NCI-H2196 treated with DMSO at 0.1 percent for 48 hours (cell line): ENCODE data around the gene ABHD14A.
A peak's percentile ranks its signal among the peaks of the same experiment; 100 is the strongest.
"Not testable (repeated sequence)": the region's sequence is repeated elsewhere in the genome, so short reads cannot be mapped to it uniquely, and the experiment has no call there.

Experiments
- DNase-seq: peaks from one replicate; lab custom pipeline; 2025; ENCODE audit not compliant: unreplicated experiment; lab: John Stamatoyannopoulos, UW

The ABHD14A gene

DNA sequence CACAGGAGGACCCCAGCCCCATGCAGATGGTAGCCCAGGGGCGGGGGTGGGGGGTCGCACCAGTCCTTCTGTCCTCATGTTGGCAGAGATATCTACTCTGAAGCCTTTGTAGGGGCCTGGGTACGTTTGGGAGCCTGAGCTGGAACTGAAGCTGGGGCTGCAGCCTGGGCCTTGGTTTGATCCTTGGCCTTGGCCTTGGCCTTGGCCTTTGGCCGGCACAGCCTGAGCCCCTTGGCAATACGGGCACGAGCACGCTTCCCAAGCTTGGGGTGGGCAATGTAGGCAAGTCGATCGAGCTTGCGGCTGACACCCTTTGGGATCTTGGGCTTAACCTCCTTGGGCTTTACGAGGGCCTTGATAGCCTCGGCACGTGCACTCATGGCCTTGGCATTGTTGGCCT lies 18.8 kb downstream of the ABHD14A start:
- not testable (repeated sequence) for DNase-seq

DNA sequence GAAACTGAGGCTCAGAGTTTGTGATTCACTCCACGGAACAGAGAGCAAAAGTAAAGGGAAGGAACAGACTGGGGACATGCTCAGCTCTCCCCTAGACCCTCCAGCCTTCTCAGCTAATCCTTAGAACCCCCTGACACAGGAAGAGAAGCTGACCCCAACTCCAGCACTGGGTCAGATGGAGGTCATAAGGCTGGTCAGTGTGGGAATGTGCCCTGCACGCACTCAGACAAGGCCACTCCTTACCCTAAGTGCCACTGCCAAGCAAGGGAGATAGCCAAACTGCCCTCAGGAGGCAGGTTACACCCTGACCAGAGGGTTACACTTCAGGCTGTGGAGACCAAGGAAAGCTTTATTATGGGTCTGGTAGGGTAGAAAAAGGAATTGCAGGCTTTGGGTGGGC lies 19.7 kb downstream of the ABHD14A start:
- no peak for DNase-seq

GRCh38 chr3:51995346-51996163 lies 20.7 kb downstream of the ABHD14A start, which contains the start of gene RPL29:
TSS of gene RPL29 (minus strand) at chr3:51995895. CDS start at chr3:51995461, 434 bp downstream.
- peak; percentile 68 for DNase-seq

- DNase-seq: no peak
Observed at GRCh38 chr3:51997172-51997571, 22.3 kb downstream of the ABHD14A start.

- no peak for DNase-seq
Observed at GRCh38 chr3:51997935-51998596, 23.2 kb downstream of the ABHD14A start.

- no peak for DNase-seq
Observed at GRCh38 chr3:51998774-51999173, 23.9 kb downstream of the ABHD14A start.

- no peak for DNase-seq
Observed at GRCh38 chr3:51999846-52000245, 25.0 kb downstream of the ABHD14A start.

DNA sequence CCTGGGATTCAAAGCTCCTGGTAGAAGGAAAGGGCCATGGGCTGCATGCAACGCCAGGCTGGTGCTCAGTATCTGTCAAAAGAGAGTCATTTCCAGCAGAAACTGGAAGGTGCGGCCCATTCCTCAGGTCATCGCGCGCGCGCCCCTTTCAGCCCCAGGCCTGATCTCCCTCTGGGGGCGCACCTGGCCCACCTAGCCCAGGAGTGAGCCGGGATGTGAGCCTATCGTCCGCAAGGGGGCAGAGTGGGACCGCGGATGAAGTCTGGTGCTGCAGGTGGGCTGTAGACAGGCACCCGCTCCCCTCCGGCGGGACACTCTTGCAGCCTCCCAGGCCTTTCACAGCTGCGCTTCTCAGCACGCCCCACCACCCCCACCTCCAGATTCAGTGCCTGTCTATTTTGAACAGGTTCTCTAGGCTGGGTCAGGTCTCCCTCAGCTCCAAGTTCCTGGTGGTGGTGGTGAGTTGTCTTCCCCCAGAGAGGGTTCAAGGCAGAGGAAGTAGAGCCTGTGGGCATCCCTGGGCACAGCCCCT lies 26.6 kb downstream of the ABHD14A start:
- DNase-seq: peak; percentile 5

DNA sequence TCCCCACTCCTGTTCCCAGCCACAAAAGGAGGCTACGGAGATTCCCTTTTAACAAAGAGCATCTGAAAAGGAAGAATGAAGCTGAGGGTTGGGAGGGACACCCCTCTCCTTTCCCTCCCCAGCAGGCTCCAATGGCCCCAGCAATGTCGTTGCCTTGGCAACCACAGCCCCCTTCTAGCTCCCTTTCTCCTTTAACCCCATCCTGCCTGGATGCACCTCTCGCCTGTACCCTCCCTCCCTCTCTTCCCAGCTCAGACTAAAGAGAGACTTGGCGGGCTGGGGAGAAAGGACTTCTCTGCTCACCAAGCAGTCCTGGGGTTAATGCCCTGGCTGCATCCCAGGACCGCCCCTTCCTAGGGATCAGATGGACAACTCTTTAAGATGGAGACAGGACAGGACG lies 27.9 kb downstream of the ABHD14A start:
- no peak for DNase-seq

- no peak for DNase-seq
Observed at GRCh38 chr3:52004163-52004787, 29.4 kb downstream of the ABHD14A start.

DNA sequence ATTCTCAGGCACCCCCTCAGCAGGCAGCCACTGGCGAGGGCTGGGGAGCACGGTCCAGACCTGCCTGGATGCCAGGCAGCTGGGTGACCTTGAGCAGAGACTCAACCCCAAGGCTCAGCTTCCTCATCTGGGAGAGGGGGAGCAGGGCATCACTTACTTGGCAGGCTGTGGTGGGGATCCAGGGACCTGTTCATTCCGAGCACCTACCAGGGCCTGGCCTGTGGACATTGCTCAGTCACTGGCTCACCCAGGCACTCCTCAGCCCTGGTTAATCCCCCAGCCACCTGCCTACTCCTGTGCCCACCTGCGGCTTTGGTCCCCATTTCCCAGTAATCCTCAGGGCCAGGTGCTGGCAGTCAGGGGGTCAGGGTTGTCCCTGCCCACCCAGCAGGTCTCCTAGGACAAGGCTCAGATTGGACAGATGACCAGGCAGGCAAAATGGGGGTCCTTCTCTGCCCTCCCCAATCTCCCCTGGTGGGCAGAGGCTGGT lies 30.1 kb downstream of the ABHD14A start:
- DNase-seq: no peak

GRCh38 chr3:52005571-52005986 lies 30.7 kb downstream of the ABHD14A start:
- no peak for DNase-seq

GRCh38 chr3:52006017-52006819 lies 31.4 kb downstream of the ABHD14A start:
- no peak for DNase-seq

DNA sequence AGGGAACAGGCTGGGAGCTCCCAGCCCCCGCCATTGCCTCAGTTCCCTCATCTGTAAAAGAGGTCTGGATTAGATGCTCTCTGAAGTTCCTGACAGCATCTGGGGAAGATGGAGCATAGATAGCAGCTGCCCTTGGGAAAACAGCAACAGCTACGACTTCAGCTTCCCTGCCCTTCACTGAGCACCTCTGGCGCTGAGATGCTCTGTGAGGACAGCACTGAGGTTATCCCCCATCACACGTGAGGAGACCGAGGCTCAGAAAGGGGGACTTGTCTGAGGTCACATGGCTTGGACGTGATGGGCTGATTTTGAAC lies 31.9 kb downstream of the ABHD14A start:
- DNase-seq: no peak

DNA sequence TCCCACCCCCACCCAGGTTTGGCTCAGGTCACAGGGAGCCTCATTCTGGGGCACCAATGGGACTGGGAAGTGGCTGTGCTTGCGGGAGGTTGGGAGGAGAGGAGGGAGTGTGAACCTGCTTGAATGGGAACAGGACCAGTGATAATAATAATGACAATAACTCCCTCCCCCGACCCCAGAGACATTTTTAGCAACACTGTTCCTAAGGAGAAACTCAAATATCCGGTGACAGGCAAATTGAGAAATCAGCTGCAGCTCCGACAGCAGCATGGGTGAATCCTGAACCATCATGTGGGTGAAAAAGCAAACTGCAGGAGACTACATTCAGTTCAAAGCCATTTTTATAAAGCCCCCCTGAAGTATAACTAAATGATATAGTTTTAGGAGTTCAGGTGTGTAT lies 32.4 kb downstream of the ABHD14A start:
- no peak for DNase-seq

- no peak for DNase-seq
Observed at GRCh38 chr3:52010431-52010830, 35.6 kb downstream of the ABHD14A start.

- DNase-seq: no peak
Observed at GRCh38 chr3:52012699-52013098, 37.8 kb downstream of the ABHD14A start.

GRCh38 chr3:52013802-52014598 lies 39.1 kb downstream of the ABHD14A start:
- no peak for DNase-seq

GRCh38 chr3:52014613-52015012 lies 39.7 kb downstream of the ABHD14A start:
- DNase-seq: no peak
